Measurements from ENCODE around the gene AMY1C.

DNA sequence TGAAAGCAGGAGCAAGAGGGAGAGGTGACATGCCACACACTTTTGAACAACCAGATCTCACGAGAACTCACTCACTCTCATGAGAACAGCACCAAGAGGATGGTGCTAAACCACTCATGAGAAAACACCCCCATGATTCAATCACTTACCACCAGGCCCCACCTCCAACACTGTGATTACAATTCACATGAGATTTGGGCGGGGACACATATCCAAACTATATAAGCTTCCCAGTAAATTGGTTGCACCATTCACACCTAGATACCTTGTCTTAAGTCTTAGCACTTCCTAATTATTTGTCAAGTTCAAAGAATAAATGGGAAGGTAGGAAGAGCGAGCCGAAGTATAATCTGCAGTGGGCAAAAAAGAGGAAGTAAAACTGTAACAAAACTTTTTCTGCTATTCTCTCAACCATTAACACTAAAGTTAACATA, 34.3 kb downstream of the AMY1C start:
- TF ChIP-seq, protein P1, sequence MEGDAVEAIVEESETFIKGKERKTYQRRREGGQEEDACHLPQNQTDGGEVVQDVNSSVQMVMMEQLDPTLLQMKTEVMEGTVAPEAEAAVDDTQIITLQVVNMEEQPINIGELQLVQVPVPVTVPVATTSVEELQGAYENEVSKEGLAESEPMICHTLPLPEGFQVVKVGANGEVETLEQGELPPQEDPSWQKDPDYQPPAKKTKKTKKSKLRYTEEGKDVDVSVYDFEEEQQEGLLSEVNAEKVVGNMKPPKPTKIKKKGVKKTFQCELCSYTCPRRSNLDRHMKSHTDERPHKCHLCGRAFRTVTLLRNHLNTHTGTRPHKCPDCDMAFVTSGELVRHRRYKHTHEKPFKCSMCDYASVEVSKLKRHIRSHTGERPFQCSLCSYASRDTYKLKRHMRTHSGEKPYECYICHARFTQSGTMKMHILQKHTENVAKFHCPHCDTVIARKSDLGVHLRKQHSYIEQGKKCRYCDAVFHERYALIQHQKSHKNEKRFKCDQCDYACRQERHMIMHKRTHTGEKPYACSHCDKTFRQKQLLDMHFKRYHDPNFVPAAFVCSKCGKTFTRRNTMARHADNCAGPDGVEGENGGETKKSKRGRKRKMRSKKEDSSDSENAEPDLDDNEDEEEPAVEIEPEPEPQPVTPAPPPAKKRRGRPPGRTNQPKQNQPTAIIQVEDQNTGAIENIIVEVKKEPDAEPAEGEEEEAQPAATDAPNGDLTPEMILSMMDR (conservative IDR thresholded peaks at IDR 0.05; ENCODE audit: low read depth in 2 of 2), result no peak
- no peak for TF ChIP-seq EZH2 (IDR thresholded peaks at IDR 0.05; ENCODE audit: low read depth, unreplicated experiment)
